Ectodermal cell (in vitro differentiated cells): Measurements from ENCODE around the gene PPP1R16B.

Experiments
- H3K27ac ChIP-seq: 2 replicates; pipeline ENCODE4 v1.7.0; 2013; ENCODE audit warnings: mild to moderate bottlenecking, low read depth, low read length; ENCODE audit not compliant: insufficient read depth, poor library complexity, severe bottlenecking
- H3K27me3 ChIP-seq: 2 replicates; pipeline ENCODE4 v1.7.0; 2013; ENCODE audit warnings: mild to moderate bottlenecking, low read length; ENCODE audit not compliant: insufficient read depth, control insufficient read depth, poor library complexity, severe bottlenecking
- H3K36me3 ChIP-seq: one replicate; pipeline ENCODE4 v1.7.0; 2013; ENCODE audit warnings: low read length; ENCODE audit not compliant: control insufficient read depth, insufficient read depth
- H3K4me1 ChIP-seq: one replicate; pipeline ENCODE4 v1.7.0; 2013; ENCODE audit warnings: low read length; ENCODE audit not compliant: control insufficient read depth, insufficient read depth
- H3K4me3 ChIP-seq: 2 replicates; pipeline ENCODE4 v1.7.0; 2013; ENCODE audit warnings: low read depth, low read length, control low read depth; ENCODE audit not compliant: insufficient read depth
- H3K9me3 ChIP-seq: 2 replicates; pipeline ENCODE4 v1.7.0; 2013; ENCODE audit warnings: mild to moderate bottlenecking, low read length, moderate library complexity; ENCODE audit not compliant: control insufficient read depth
- WGBS, 2 experiments: methylation state at CpG; one replicate each; pipeline ENCODE4 v1.1.7; 2013; ENCODE audit warnings: missing lambda C conversion rate in 2 of 2; 5-methylcytosine and 5-hydroxymethylcytosine counted together

The PPP1R16B gene

GRCh38 chr20:38941726-38942389, 136.4 kb downstream of the PPP1R16B start:
- Histone ChIP-seq H3K36me3 (peaks cover 40% of the 10 kb centered on the region), H3K27me3 (no peaks in the 10 kb centered on the region), H3K9me3 (no peaks in the 10 kb centered on the region), H3K4me1 (no peaks in the 10 kb centered on the region), H3K27ac (no peak overlapping the region), H3K4me3 (no peak overlapping the region)
- WGBS, 2 experiments = 95 to 96% methylated on average over 5 of the region's 5 CpGs

GRCh38 chr20:38945012-38945411, 139.5 kb downstream of the PPP1R16B start:
- Histone ChIP-seq H3K4me1 (no peaks in the 10 kb centered on the region), H3K27ac (no peak overlapping the region), H3K36me3 (peaks cover 57% of the 10 kb centered on the region), H3K27me3 (no peaks in the 10 kb centered on the region), H3K4me3 (no peak overlapping the region), H3K9me3 (no peaks in the 10 kb centered on the region)
- 91 to 93% methylated on average over 2 of the region's 3 CpGs for WGBS, 2 experiments

GRCh38 chr20:38946836-38947235, 141.3 kb downstream of the PPP1R16B start:
- Histone ChIP-seq H3K9me3 (no peaks in the 10 kb centered on the region), H3K27me3 (no peaks in the 10 kb centered on the region), H3K27ac (no peak overlapping the region), H3K4me3 (no peak overlapping the region), H3K4me1 (no peaks in the 10 kb centered on the region), H3K36me3 (peaks cover 70% of the 10 kb centered on the region)
- WGBS, 2 experiments = 96 to 98% methylated on average over 3 of the region's 3 CpGs

- H3K27me3 ChIP-seq = no peaks in the 10 kb centered on the region
- H3K4me3 ChIP-seq = no peak overlapping the region
- 96% methylated on average over 7 of the region's 7 CpGs for WGBS, 2 experiments
- no peaks in the 10 kb centered on the region for H3K9me3 ChIP-seq
- H3K36me3 ChIP-seq = peaks cover 70% of the 10 kb centered on the region
- no peak overlapping the region for H3K27ac ChIP-seq
- no peaks in the 10 kb centered on the region for H3K4me1 ChIP-seq
Measured at GRCh38 chr20:38947931-38948362, 142.4 kb downstream of the PPP1R16B start.

GRCh38 chr20:38950254-38950653, 144.8 kb downstream of the PPP1R16B start:
- H3K27me3 ChIP-seq = no peaks in the 10 kb centered on the region
- H3K4me3 ChIP-seq = no peak overlapping the region
- H3K9me3 ChIP-seq = no peaks in the 10 kb centered on the region
- H3K36me3 ChIP-seq = peaks cover 67% of the 10 kb centered on the region
- WGBS, 2 experiments = 96 to 99% methylated on average over 2 of the region's 2 CpGs
- no peak overlapping the region for H3K27ac ChIP-seq
- no peaks in the 10 kb centered on the region for H3K4me1 ChIP-seq

GRCh38 chr20:38951611-38952010, 146.1 kb downstream of the PPP1R16B start:
- 95 to 96% methylated on average over 9 of the region's 9 CpGs for WGBS, 2 experiments
- no peak overlapping the region for H3K27ac ChIP-seq
- no peaks in the 10 kb centered on the region for H3K9me3 ChIP-seq
- no peaks in the 10 kb centered on the region for H3K4me1 ChIP-seq
- no peak overlapping the region for H3K4me3 ChIP-seq
- no peaks in the 10 kb centered on the region for H3K27me3 ChIP-seq
- peaks cover 64% of the 10 kb centered on the region for H3K36me3 ChIP-seq

GRCh38 chr20:38952153-38952552, 146.7 kb downstream of the PPP1R16B start:
- Histone ChIP-seq H3K27ac (no peak overlapping the region), H3K36me3 (peaks cover 60% of the 10 kb centered on the region), H3K27me3 (no peaks in the 10 kb centered on the region), H3K9me3 (no peaks in the 10 kb centered on the region), H3K4me3 (no peak overlapping the region), H3K4me1 (no peaks in the 10 kb centered on the region)
- 96 to 97% methylated on average over 6 of the region's 6 CpGs for WGBS, 2 experiments

- H3K4me3 ChIP-seq = no peak overlapping the region
- no peaks in the 10 kb centered on the region for H3K27me3 ChIP-seq
- no peaks in the 10 kb centered on the region for H3K9me3 ChIP-seq
- no peak overlapping the region for H3K27ac ChIP-seq
- 96 to 97% methylated on average over 7 to 8 of the region's 8 CpGs for WGBS, 2 experiments
- no peaks in the 10 kb centered on the region for H3K4me1 ChIP-seq
- peaks cover 50% of the 10 kb centered on the region for H3K36me3 ChIP-seq
Measured at GRCh38 chr20:38953630-38954340, 148.3 kb downstream of the PPP1R16B start.

GRCh38 chr20:38957235-38957876, 151.9 kb downstream of the PPP1R16B start:
- Histone ChIP-seq H3K27me3 (no peaks in the 10 kb centered on the region), H3K36me3 (peaks cover 18% of the 10 kb centered on the region), H3K27ac (no peak overlapping the region), H3K9me3 (no peaks in the 10 kb centered on the region), H3K4me1 (peaks cover 7% of the 10 kb centered on the region), H3K4me3 (no peak overlapping the region)
- 92 to 94% methylated on average over 5 of the region's 5 CpGs for WGBS, 2 experiments

GRCh38 chr20:38957915-38958485, 152.5 kb downstream of the PPP1R16B start:
- Histone ChIP-seq H3K4me1 (peaks cover 7% of the 10 kb centered on the region), H3K4me3 (no peak overlapping the region), H3K9me3 (no peaks in the 10 kb centered on the region), H3K27ac (no peak overlapping the region), H3K36me3 (peaks cover 12% of the 10 kb centered on the region), H3K27me3 (no peaks in the 10 kb centered on the region)
- WGBS, 2 experiments = 95 to 97% methylated on average over 8 of the region's 8 CpGs
